K562 (cell line): ENCODE data around the gene DUSP9. TPM values are rescaled to one million over a fixed set of nuclear protein-coding genes. Genes with fewer than 3 reads are reported as not detected.

ENCODE experiments used
- ATAC-seq: fragments of 200-7000 bp; cut with Tn5 transposase; 3 replicates; pipeline ENCODE4 v1.9.1; 2020; ENCODE audit warnings: moderate library complexity
- BruUV-seq: library from RNA; stranded (reverse); fragments of 400-500 nt; replicated peaks from 2 replicates; lab custom pipeline; 2021; lab: Mats Ljungman, UMichigan
- CTCF ChIA-PET: fragments of 300-600 bp; formaldehyde crosslinking; extraction: SDS; loops from one replicate; lab custom pipeline; 2021; ENCODE audit warnings: low intra/inter-chr PET ratio; lab: Yijun Ruan, JAX
- POLR2A ChIA-PET: fragments of 300-600, 350-650 bp; sonication (Branson Sonifier 250); formaldehyde crosslinking; extraction: SDS; loops from one replicate; lab custom pipeline; 2021; ENCODE audit warnings: antibody characterized with exemption, inconsistent platforms; lab: Yijun Ruan, JAX
- DNase-seq, 4 experiments: peaks; one replicate each; pipeline versions ENCODE4 v3.0.0 to v3.0.0-alpha.2; 2011 to 2018; ENCODE audit warnings: low spot score in 3 of 4, mixed read lengths in 3 of 4; ENCODE audit errors: extremely low read depth in 1 of 4
- FAIRE-seq: peaks from 2 replicates; lab custom pipeline; 2011; peaks lifted over from hg19 to GRCh38; lab: Jason Lieb, UNC
- H2AFZ ChIP-seq: 2 replicates; pipeline ENCODE4 v1.6.0; 2011; ENCODE audit warnings: low read depth, low read length, control low read depth, inconsistent platforms
- H3K27ac ChIP-seq: fragments of 200-600 bp; 3 replicates; pipeline ENCODE4 v1.8.0; 2011; ENCODE audit warnings: low read depth, mild to moderate bottlenecking, control low read depth, inconsistent platforms, low read length, moderate library complexity, mixed read lengths; ENCODE audit errors: extremely low read depth
- H3K27me3 ChIP-seq, 2 experiments: fragments of 300-600 bp in 1 of 2; 2 replicates in 1 of 2; 3 replicates in 1 of 2; pipeline versions ENCODE4 v1.6.0 to v1.8.0; 2011; ENCODE audit warnings: inconsistent platforms in 2 of 2, low read length in 2 of 2, mild to moderate bottlenecking in 1 of 2, mixed read lengths in 1 of 2, moderate library complexity in 1 of 2; ENCODE audit not compliant: control insufficient read depth in 2 of 2, insufficient read depth in 2 of 2
- H3K36me3 ChIP-seq: fragments of 300-600 bp; 3 replicates; pipeline ENCODE4 v1.8.0; 2011; ENCODE audit warnings: mild to moderate bottlenecking, low read length, inconsistent platforms; ENCODE audit not compliant: control insufficient read depth, insufficient read depth
- H3K4me1 ChIP-seq, 2 experiments: fragments of 200-600 bp in 1 of 2; replicated peaks in 1 of 2; 2 replicates in 1 of 2; 3 replicates in 1 of 2; pipeline versions ENCODE4 v1.5.1 to v1.8.0; 2011; ENCODE audit warnings: inconsistent platforms in 2 of 2, low read length in 2 of 2, mild to moderate bottlenecking in 1 of 2, mixed read lengths in 1 of 2, moderate library complexity in 1 of 2; ENCODE audit not compliant: control insufficient read depth in 2 of 2, insufficient read depth in 2 of 2
- H3K4me2 ChIP-seq: 2 replicates; pipeline ENCODE4 v1.6.1; 2011; ENCODE audit warnings: low read length, control low read depth, inconsistent platforms, mixed read lengths; ENCODE audit not compliant: insufficient read depth
- H3K4me3 ChIP-seq: fragments of 200-600 bp; sonication (generic), shearing (Covaris generic); 2 replicates; pipeline ENCODE4 v1.5.1; 2016; ENCODE audit warnings: control low read depth, inconsistent platforms
- H3K79me2 ChIP-seq: fragments of 200-600 bp; 3 replicates; pipeline ENCODE4 v1.8.0; 2011; ENCODE audit warnings: low read length, inconsistent platforms; ENCODE audit not compliant: control insufficient read depth, insufficient read depth
- H3K9ac ChIP-seq, 2 experiments: 2 replicates each; pipeline versions ENCODE4 v1.6.0 to v1.6.1; 2011; ENCODE audit warnings: low read depth in 2 of 2, low read length in 2 of 2, control low read depth in 1 of 2, inconsistent platforms in 1 of 2, mild to moderate bottlenecking in 1 of 2, mixed read lengths in 1 of 2; ENCODE audit not compliant: insufficient read depth in 1 of 2
- H3K9me1 ChIP-seq: one replicate; pipeline ENCODE4 v1.6.0; 2011; ENCODE audit warnings: inconsistent platforms, mild to moderate bottlenecking, low read length, moderate library complexity; ENCODE audit not compliant: control insufficient read depth, insufficient read depth
- H3K9me3 ChIP-seq: replicated peaks from 2 replicates; pipeline ENCODE4 v1.5.1; 2011; ENCODE audit warnings: low read depth, low read length, inconsistent platforms; ENCODE audit not compliant: control insufficient read depth, insufficient read depth
- H4K20me1 ChIP-seq: replicated peaks from 2 replicates; pipeline ENCODE4 v1.6.1; 2011; ENCODE audit warnings: low read length, inconsistent platforms, mixed read lengths; ENCODE audit not compliant: control insufficient read depth, insufficient read depth
- CEBPZ ChIP-seq: fragments of 150-350 bp; IDR thresholded peaks from 2 replicates; pipeline ENCODE4 v1.6.1; 2014; ENCODE audit warnings: low read depth, mild to moderate bottlenecking, low read length, borderline replicate concordance
- EZH2 ChIP-seq: IDR thresholded peaks from 2 replicates; pipeline ENCODE4 v1.6.1; 2012; ENCODE audit warnings: low read depth, mild to moderate bottlenecking, inconsistent platforms, low read length, borderline replicate concordance
- MCM3 ChIP-seq: fragments of 450-650 bp; IDR thresholded peaks from 2 replicates; pipeline ENCODE4 v1.6.1; 2016
- POLR2A ChIP-seq: fragments of 450-650 bp; conservative IDR thresholded peaks from 2 replicates; pipeline ENCODE4 v1.6.1; 2016
- RBFOX2 ChIP-seq: fragments of 200-400 bp; formaldehyde crosslinking; IDR thresholded peaks from 2 replicates; pipeline ENCODE4 v1.6.1; 2017; ENCODE audit warnings: low read depth, mild to moderate bottlenecking, low read length, moderate library complexity
- RBM22 ChIP-seq: fragments of 200-400 bp; formaldehyde crosslinking; IDR thresholded peaks from 2 replicates; pipeline ENCODE4 v1.6.1; 2018; ENCODE audit warnings: low read length, low read depth; ENCODE audit not compliant: poor library complexity, severe bottlenecking
- SOX6 ChIP-seq: fragments of 450-650 bp; IDR thresholded peaks from 2 replicates; pipeline ENCODE4 v1.6.1; 2014; ENCODE audit warnings: mild to moderate bottlenecking
- ZBTB7A ChIP-seq: IDR thresholded peaks from 2 replicates; pipeline ENCODE4 v1.6.1; 2011; ENCODE audit warnings: low read depth, mild to moderate bottlenecking, low read length, moderate library complexity, borderline replicate concordance; ENCODE audit not compliant: control insufficient read depth
- WGBS: fragments of 100-300 bp; shearing (Covaris generic); methylation state at CpG from one replicate; pipeline ENCODE4 v1.1.6; 2016; ENCODE audit warnings: low coverage, mixed read lengths; ENCODE audit not compliant: insufficient coverage; ENCODE audit errors: missing lambda C conversion rate; 5-methylcytosine and 5-hydroxymethylcytosine counted together
- in situ Hi-C: fragments of 300-500 bp; cut with MboI; formaldehyde crosslinking; loops from 4 replicates; pipeline ENCODE4 v1.15.0; 2018; ENCODE audit warnings: inconsistent platforms, mixed read lengths
- intact Hi-C: fragments of 100-400 bp; cut with micrococcal nuclease; formaldehyde crosslinking; loops from 2 replicates; pipeline ENCODE4 v1.14.2; 2022
- polyA plus RNA-seq, 8 experiments: library from polyadenylated mRNA; depleted of rRNA in 4 of 8; stranded (reverse) in 5 of 8; unstranded in 3 of 8; fragments of >200 nt; fragmentation: Nextera tagmentation in 2 of 8; fragmentation: Illumina TruSeq in 1 of 8; extraction: Ambion mirVana in 2 of 8; extraction: Trizol in 1 of 8; gene quantifications; 2 replicates each; pipeline versions ENCODE4 v1.2.1 to v1.2.3, GENCODE V29; 2011 to 2014; ENCODE audit warnings: inconsistent platforms in 1 of 8, missing spikeins in 1 of 8
- total RNA-seq, 7 experiments: library from RNA; depleted of rRNA in 6 of 7; stranded (reverse); fragments of >200 nt in 6 of 7; fragmentation: Illumina TruSeq in 2 of 7; extraction: Trizol in 2 of 7; gene quantifications; 2 replicates each; pipeline versions ENCODE4 v1.2.1 to v1.2.3, GENCODE V29; 2011 to 2021; ENCODE audit warnings: low replicate concordance in 1 of 7
- TF ChIP-seq, protein P1 (sequence below): fragments of 250-450 bp; sonication (Bioruptor Pico); IDR thresholded peaks from 2 replicates; pipeline ENCODE4 v1.8.0; 2022; ENCODE audit warnings: inconsistent platforms
- TF ChIP-seq, protein P2 (sequence below): fragments of 450-650 bp; formaldehyde crosslinking; IDR thresholded peaks from 2 replicates; pipeline ENCODE4 v1.4.0; 2020; ENCODE audit warnings: mild to moderate bottlenecking, moderate library complexity
- TF ChIP-seq, protein P3 (sequence below): fragments of 450-650 bp; formaldehyde crosslinking; conservative IDR thresholded peaks from 2 replicates; pipeline ENCODE4 v1.4.0; 2022; ENCODE audit warnings: mild to moderate bottlenecking, missing genetic modification characterization

Gene DUSP9
- total and polyA plus RNA-seq, 9 of the 15 experiments (the other 6 are each of a cell fraction or from before 2014, with no cell fraction given), result 0.11 to 14.1 (median 5.5) TPM

DNA sequence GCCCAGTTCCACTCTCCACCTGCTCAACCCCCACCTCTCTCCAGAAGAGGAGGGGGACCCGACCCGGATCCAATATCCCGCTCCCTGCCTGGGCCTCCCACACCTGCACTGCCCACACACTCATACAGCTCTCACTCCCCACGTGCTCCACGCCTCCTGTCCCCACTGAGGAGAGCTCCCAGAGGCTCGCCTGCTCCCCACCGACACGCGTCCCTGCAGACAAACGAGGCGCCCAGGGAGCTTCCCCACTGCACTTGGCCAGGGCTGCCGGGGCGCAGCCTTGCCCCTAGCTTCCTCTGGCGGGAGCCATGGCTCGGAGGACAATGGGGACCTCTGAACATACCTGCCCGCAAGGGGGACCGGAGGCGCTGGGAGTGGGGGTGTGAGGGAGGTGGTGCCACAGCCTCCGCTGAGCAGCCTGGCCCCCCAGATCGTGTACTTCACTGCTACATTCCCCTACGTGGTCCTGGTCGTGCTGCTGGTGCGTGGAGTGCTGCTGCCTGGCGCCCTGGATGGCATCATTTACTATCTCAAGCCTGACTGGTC lies 45.7 kb downstream of the DUSP9 start (continued):
- TF ChIP-seq EZH2 (no peak), RBM22 (peak; percentile 66), RBFOX2 (peak; percentile 51), POLR2A (0 out of 2 replicates have a peak, but pooled peaks have one; percentile 19)
- TF ChIP-seq, protein P1, sequence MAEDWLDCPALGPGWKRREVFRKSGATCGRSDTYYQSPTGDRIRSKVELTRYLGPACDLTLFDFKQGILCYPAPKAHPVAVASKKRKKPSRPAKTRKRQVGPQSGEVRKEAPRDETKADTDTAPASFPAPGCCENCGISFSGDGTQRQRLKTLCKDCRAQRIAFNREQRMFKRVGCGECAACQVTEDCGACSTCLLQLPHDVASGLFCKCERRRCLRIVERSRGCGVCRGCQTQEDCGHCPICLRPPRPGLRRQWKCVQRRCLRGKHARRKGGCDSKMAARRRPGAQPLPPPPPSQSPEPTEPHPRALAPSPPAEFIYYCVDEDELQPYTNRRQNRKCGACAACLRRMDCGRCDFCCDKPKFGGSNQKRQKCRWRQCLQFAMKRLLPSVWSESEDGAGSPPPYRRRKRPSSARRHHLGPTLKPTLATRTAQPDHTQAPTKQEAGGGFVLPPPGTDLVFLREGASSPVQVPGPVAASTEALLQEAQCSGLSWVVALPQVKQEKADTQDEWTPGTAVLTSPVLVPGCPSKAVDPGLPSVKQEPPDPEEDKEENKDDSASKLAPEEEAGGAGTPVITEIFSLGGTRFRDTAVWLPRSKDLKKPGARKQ, result no peak
- TF ChIP-seq, all 486 proteins: peak for 7

DNA sequence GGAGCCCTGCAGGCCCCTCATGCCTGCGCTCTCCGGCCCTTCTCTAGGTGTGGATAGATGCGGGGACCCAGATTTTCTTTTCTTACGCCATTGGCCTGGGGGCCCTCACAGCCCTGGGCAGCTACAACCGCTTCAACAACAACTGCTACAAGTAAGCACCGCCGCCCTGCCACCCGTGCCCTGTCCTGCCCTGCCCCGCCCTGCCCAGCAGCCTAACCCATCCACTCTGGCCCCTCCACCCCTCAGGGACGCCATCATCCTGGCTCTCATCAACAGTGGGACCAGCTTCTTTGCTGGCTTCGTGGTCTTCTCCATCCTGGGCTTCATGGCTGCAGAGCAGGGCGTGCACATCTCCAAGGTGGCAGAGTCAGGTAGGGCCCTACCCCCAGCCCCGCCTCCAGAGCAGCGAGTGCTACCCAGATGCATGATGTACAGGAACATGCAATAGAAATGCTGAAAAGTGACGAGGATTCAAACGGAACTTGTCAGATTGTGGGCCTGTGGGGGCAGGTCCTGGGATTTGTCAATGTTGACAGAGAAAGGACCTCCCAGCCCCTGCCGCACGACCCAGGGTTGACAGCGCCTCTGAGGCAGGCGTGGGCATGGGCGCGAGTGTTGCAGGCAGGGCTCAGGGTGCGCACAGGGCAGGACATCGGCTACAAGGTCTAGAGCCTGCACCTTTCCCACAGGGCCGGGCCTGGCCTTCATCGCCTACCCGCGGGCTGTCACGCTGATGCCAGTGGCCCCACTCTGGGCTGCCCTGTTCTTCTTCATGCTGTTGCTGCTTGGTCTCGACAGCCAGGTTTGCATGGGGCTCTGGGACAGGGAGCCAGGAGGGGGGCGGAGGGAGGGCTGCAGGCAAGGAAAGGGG lies 46.4 kb downstream of the DUSP9 start:
- Histone ChIP-seq H4K20me1 (peaks cover 13% of the 10 kb centered on the region), H3K4me2 (no peak overlapping the region), H3K9me1 (peaks cover 4% of the 10 kb centered on the region), H3K4me3 (no peak overlapping the region), H3K36me3 (peaks cover 66% of the 10 kb centered on the region; the same call in 1 of the 3 replicates), H3K27ac (no peak overlapping the region), H3K79me2 (peaks cover 36% of the 10 kb centered on the region), H3K4me1 (peaks cover 5 to 68% of the 10 kb centered on the region in 2 experiments; a peak in 4 of 5 replicates), H3K9ac (no peak overlapping the region; a peak in 1 of 4 replicates), H3K27me3 (no peaks in the 10 kb centered on the region), H2AFZ (no peak overlapping the region), H3K9me3 (no peaks in the 10 kb centered on the region)
- ATAC-seq (no peak), DNase-seq (no peak), FAIRE-seq (no peak)
- intact Hi-C loops (no loop called here), in situ Hi-C loops (no loop called here)
- no TSS peak for BruUV-seq
- ChIA-PET POLR2A (interaction anchor here (0.6 to 1.0 kb wide), 2 partner anchors 25 to 26 kb away, joined by 3 read pairs; no protein-coding TSS in a partner anchor), CTCF (no interaction called here)
- WGBS, result 83% methylated on average over 11 of the region's 31 CpGs
- TF ChIP-seq, protein P2, sequence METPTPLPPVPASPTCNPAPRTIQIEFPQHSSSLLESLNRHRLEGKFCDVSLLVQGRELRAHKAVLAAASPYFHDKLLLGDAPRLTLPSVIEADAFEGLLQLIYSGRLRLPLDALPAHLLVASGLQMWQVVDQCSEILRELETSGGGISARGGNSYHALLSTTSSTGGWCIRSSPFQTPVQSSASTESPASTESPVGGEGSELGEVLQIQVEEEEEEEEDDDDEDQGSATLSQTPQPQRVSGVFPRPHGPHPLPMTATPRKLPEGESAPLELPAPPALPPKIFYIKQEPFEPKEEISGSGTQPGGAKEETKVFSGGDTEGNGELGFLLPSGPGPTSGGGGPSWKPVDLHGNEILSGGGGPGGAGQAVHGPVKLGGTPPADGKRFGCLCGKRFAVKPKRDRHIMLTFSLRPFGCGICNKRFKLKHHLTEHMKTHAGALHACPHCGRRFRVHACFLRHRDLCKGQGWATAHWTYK (CRISPR knock-in tag), result no peak
- TF ChIP-seq SOX6 (no peak), MCM3 (no peak), CEBPZ (no peak), ZBTB7A (no peak)
- TF ChIP-seq, protein P3, sequence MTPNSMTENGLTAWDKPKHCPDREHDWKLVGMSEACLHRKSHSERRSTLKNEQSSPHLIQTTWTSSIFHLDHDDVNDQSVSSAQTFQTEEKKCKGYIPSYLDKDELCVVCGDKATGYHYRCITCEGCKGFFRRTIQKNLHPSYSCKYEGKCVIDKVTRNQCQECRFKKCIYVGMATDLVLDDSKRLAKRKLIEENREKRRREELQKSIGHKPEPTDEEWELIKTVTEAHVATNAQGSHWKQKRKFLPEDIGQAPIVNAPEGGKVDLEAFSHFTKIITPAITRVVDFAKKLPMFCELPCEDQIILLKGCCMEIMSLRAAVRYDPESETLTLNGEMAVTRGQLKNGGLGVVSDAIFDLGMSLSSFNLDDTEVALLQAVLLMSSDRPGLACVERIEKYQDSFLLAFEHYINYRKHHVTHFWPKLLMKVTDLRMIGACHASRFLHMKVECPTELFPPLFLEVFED, result no peak
